Astrocyte of the spinal cord (primary cell): Measurements from ENCODE around the gene AQP7.
"Not testable (repeated sequence)": the region's sequence is repeated elsewhere in the genome, so short reads cannot be mapped to it uniquely, and the experiment has no call there.

Source experiments
- DNase-seq: peaks from one replicate; pipeline ENCODE4 v3.0.0; 2011; ENCODE audit warnings: low read depth, low spot score
- H3K4me3 ChIP-seq: 2 replicates; pipeline ENCODE4 v1.5.1; 2011; ENCODE audit warnings: low read depth, mild to moderate bottlenecking, low read length, moderate library complexity
- in situ Hi-C: cut with HindIII; loops from 2 replicates; pipeline ENCODE4 v1.10.0; 2017; ENCODE audit warnings: low sequenced_read_pairs
- TF ChIP-seq, protein P1 (sequence below): IDR thresholded peaks from 2 replicates; pipeline ENCODE4 v1.5.1; 2012; ENCODE audit warnings: low read depth, mild to moderate bottlenecking, low read length, inconsistent platforms

The AQP7 gene

DNA sequence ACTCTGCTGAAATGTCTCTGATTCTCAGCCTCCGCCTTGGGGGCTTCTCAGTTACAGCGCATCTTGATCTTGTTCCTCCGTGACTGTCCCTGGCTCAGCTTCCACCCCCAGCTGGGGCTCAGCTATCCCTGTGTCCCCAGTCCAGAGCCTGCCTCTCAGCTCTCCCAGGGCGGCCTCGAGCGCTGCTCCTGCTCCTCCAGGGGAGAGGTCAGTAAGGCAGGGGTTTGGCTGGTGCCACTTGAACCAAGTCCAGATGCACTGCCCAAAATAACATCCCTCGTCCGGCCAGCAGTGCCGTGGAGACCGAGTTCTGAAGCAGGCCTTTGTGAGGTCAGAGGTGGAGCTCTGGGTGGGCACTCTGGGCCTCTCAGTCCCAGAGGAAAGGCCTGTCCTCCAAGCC lies at the start of gene AQP7:
TSS of gene AQP7 (minus strand) at position 198 of the 400 bp plus-strand sequence. CDS start 1,306 bp downstream, outside the sequence.
- H3K4me3 ChIP-seq, DNase-seq, in situ Hi-C loops: not testable (repeated sequence)

- in situ Hi-C loops = no loop called here
- no peak for DNase-seq
- TF ChIP-seq, protein P1, sequence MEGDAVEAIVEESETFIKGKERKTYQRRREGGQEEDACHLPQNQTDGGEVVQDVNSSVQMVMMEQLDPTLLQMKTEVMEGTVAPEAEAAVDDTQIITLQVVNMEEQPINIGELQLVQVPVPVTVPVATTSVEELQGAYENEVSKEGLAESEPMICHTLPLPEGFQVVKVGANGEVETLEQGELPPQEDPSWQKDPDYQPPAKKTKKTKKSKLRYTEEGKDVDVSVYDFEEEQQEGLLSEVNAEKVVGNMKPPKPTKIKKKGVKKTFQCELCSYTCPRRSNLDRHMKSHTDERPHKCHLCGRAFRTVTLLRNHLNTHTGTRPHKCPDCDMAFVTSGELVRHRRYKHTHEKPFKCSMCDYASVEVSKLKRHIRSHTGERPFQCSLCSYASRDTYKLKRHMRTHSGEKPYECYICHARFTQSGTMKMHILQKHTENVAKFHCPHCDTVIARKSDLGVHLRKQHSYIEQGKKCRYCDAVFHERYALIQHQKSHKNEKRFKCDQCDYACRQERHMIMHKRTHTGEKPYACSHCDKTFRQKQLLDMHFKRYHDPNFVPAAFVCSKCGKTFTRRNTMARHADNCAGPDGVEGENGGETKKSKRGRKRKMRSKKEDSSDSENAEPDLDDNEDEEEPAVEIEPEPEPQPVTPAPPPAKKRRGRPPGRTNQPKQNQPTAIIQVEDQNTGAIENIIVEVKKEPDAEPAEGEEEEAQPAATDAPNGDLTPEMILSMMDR = no peak
- no peak overlapping the region for H3K4me3 ChIP-seq
Observed at GRCh38 chr9:33450621-33451146, 48.3 kb upstream of the AQP7 start.

DNA sequence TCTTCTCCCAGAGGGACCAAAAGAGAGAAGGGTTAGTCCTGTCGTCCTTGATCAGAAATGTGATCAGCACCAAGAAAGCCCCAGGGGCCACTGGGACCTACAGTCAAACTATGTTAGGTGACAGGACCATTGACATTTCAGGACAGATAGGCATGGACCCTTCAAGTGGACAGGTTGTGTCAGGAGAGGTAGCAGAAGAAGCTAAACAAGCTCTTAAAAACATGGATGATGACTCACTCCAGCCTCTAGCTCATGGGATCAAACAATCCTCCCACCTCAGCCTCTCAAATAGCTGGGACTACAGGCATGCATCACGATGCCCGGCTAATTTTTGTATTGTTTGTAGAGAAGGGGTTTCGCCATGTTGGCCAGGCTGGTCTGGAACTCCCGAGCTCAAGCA lies 47.3 kb upstream of the AQP7 start:
- in situ Hi-C loops = no loop called here
- no peak for DNase-seq
- TF ChIP-seq, protein P1 = no peak
- no peak overlapping the region for H3K4me3 ChIP-seq

- H3K4me3 ChIP-seq = peak overlapping the region; percentile 3
- in situ Hi-C loops = no loop called here
- TF ChIP-seq, protein P1 = no peak
- no peak for DNase-seq
Observed at GRCh38 chr9:33447799-33448553, 45.6 kb upstream of the AQP7 start.

GRCh38 chr9:33446946-33447798 lies 44.8 kb upstream of the AQP7 start, which contains the start of gene AQP3:
AQP3 (minus strand) TSS chr9:33447593; CDS start chr9:33447530, 63 bp downstream.
- TF ChIP-seq, protein P1 = peak; percentile 26
- DNase-seq = peak; percentile 29
- H3K4me3 ChIP-seq = peak within 1 kb of the TSS; percentile 32
- in situ Hi-C loops = no loop called here

DNA sequence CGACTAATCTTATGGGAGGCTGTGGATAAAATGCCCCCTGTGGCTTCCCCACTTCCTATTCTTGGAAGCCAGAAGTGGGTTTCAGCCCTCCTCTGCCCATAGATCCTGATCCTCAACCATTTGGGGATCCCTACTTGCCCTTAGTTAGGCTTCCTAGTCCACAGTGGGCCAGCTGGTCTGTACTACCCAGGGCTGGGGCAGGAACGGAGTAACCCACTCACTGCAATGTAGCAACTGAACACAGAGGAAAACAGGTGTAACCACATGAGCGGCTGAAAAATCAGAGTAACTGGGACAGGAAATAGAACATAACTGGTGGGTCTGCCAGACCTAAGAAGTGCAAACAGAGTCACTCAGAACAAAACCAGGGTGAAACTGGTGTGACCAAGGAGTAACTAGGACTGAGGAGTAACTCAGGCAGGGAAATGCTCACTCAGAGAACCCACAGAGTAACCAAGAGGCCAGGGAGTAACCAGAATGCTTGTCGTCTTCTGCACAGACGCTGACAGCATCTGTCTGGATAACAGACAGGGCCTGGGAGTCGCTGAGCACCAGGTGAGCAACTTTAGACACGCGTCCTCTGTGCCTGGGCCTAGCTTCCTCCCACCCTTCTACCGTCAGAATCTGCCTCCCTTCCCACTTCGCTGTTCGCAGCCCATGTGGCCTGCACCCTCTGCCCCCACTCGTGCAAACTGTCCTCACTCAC lies 44.0 kb upstream of the AQP7 start:
- in situ Hi-C loops = no loop called here
- no peak overlapping the region for H3K4me3 ChIP-seq
- DNase-seq = no peak

More for the DNA sequence above, 44.0 kb upstream of the AQP7 start:
- TF ChIP-seq, protein P1 = no peak
